DND-41 (cell line): ENCODE measurements around the gene RPS14.

ENCODE experiments used
- ATAC-seq: fragments of 200-7000 bp; cut with Tn5 transposase; 3 replicates; pipeline ENCODE4 v1.9.1; 2021; ENCODE audit warnings: low read depth; ENCODE audit not compliant: insufficient read depth
- DNase-seq: peaks from one replicate; pipeline ENCODE4 v3.0.0-alpha.2; 2020
- H2AFZ ChIP-seq: 2 replicates; pipeline ENCODE4 v1.6.0; 2012; ENCODE audit warnings: low read depth, low read length
- H3K27ac ChIP-seq: 2 replicates; pipeline ENCODE4 v1.5.1; 2012; ENCODE audit warnings: low read length, inconsistent platforms
- H3K27me3 ChIP-seq: fragments of 200-600 bp; sonication (generic); 2 replicates; pipeline ENCODE4 v1.6.0; 2012; ENCODE audit warnings: low read length, mild to moderate bottlenecking, inconsistent platforms; ENCODE audit not compliant: insufficient read depth, poor library complexity
- H3K36me3 ChIP-seq: 2 replicates; pipeline ENCODE4 v1.5.1; 2012; ENCODE audit warnings: low read length, inconsistent platforms; ENCODE audit not compliant: insufficient read depth
- H3K4me1 ChIP-seq: 2 replicates; pipeline ENCODE4 v1.5.1; 2012; ENCODE audit warnings: mild to moderate bottlenecking, low read length; ENCODE audit not compliant: insufficient read depth
- H3K4me2 ChIP-seq: 2 replicates; pipeline ENCODE4 v1.6.0; 2012; ENCODE audit warnings: mild to moderate bottlenecking, moderate library complexity, low read length, inconsistent platforms; ENCODE audit not compliant: insufficient read depth
- H3K4me3 ChIP-seq, 2 experiments: fragments of 200-600 bp in 1 of 2; shearing (Covaris generic) in 1 of 2; 2 replicates each; pipeline ENCODE4 v1.5.1; 2012 to 2016; ENCODE audit warnings: inconsistent platforms in 2 of 2, low read length in 2 of 2, mild to moderate bottlenecking in 2 of 2, low read depth in 1 of 2, moderate library complexity in 1 of 2
- H3K79me2 ChIP-seq: 2 replicates; pipeline ENCODE4 v1.6.0; 2012; ENCODE audit warnings: low read length, inconsistent platforms; ENCODE audit not compliant: insufficient read depth
- H3K9ac ChIP-seq: 2 replicates; pipeline ENCODE4 v1.6.0; 2012; ENCODE audit warnings: low read depth, mild to moderate bottlenecking, inconsistent platforms, low read length, moderate library complexity
- H3K9me3 ChIP-seq: 2 replicates; pipeline ENCODE4 v1.5.1; 2012; ENCODE audit warnings: low read length, moderate library complexity, mild to moderate bottlenecking, inconsistent platforms; ENCODE audit not compliant: insufficient read depth, severe bottlenecking
- H4K20me1 ChIP-seq: 2 replicates; pipeline ENCODE4 v1.6.0; 2012; ENCODE audit warnings: low read length; ENCODE audit not compliant: insufficient read depth
- EZH2 ChIP-seq: IDR thresholded peaks from 3 replicates; pipeline ENCODE4 v1.6.1; 2012; ENCODE audit warnings: borderline replicate concordance, low read depth, mild to moderate bottlenecking, moderate library complexity, low read length, inconsistent platforms; ENCODE audit not compliant: severe bottlenecking
- TF ChIP-seq, protein P1 (sequence below): IDR thresholded peaks from 2 replicates; pipeline ENCODE4 v1.5.1; 2012; ENCODE audit warnings: borderline replicate concordance, low read length, moderate library complexity, mild to moderate bottlenecking; ENCODE audit not compliant: poor library complexity, severe bottlenecking; ENCODE audit errors: extremely low read depth

RPS14 gene

DNA sequence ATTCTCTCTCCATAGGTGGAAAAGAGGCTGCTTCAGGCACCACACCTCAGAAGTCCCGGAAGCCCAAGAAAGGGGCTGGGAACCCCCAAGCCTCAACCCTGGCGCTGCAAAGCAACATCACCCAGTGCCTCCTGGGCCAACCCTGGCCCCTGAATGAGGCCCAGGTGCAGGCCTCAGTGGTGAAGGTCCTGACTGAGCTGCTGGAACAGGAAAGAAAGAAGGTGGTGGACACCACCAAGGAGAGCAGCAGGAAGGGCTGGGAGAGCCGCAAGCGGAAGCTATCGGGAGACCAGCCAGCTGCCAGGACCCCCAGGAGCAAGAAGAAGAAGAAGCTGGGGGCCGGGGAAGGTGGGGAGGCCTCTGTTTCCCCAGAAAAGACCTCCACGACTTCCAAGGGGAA lies 53.3 kb downstream of the RPS14 start:
- no peak overlapping the region for H2AFZ ChIP-seq
- no peaks in the 10 kb centered on the region for H3K79me2 ChIP-seq
- H3K4me3 ChIP-seq, result no peak overlapping the region
- no peak for DNase-seq
- H3K4me2 ChIP-seq, result no peak overlapping the region
- no peaks in the 10 kb centered on the region for H3K27me3 ChIP-seq
- H3K9ac ChIP-seq, result no peak overlapping the region
- H3K27ac ChIP-seq, result no peak overlapping the region
- no peak for TF ChIP-seq EZH2
- TF ChIP-seq, protein P1, sequence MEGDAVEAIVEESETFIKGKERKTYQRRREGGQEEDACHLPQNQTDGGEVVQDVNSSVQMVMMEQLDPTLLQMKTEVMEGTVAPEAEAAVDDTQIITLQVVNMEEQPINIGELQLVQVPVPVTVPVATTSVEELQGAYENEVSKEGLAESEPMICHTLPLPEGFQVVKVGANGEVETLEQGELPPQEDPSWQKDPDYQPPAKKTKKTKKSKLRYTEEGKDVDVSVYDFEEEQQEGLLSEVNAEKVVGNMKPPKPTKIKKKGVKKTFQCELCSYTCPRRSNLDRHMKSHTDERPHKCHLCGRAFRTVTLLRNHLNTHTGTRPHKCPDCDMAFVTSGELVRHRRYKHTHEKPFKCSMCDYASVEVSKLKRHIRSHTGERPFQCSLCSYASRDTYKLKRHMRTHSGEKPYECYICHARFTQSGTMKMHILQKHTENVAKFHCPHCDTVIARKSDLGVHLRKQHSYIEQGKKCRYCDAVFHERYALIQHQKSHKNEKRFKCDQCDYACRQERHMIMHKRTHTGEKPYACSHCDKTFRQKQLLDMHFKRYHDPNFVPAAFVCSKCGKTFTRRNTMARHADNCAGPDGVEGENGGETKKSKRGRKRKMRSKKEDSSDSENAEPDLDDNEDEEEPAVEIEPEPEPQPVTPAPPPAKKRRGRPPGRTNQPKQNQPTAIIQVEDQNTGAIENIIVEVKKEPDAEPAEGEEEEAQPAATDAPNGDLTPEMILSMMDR, result no peak
- no peak for ATAC-seq
- H3K9me3 ChIP-seq, result no peaks in the 10 kb centered on the region
- no peaks in the 10 kb centered on the region; the same call in 1 of the 2 replicates for H4K20me1 ChIP-seq
- H3K4me1 ChIP-seq, result no peaks in the 10 kb centered on the region
- peaks cover 94% of the 10 kb centered on the region for H3K36me3 ChIP-seq

DNA sequence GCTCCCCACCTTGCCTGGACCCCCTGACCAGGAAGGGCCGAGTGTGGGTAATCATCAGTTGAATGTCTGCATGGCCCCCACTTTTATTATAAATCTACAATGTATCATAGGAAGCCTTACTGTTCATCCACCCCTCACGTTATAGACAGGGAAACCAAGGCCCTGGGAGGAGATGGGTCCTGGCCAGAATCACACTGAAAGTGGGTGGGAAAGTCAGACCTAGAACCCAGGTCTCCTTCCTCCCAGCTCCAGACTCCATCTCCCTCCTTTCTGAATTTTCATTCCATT lies 53.9 kb downstream of the RPS14 start:
- H3K36me3 ChIP-seq, result peaks cover 94% of the 10 kb centered on the region
- H3K4me2 ChIP-seq, result no peak overlapping the region
- DNase-seq (no peak), ATAC-seq (no peak)
- H3K4me1 ChIP-seq, result no peaks in the 10 kb centered on the region
- H3K9me3 ChIP-seq, result no peaks in the 10 kb centered on the region
- no peaks in the 10 kb centered on the region for H3K79me2 ChIP-seq
- H3K27ac ChIP-seq, result no peak overlapping the region
- H3K9ac ChIP-seq, result no peak overlapping the region
- H3K27me3 ChIP-seq, result no peaks in the 10 kb centered on the region
- H4K20me1 ChIP-seq, result no peaks in the 10 kb centered on the region; the same call in 1 of the 2 replicates
- TF ChIP-seq EZH2, result no peak
- TF ChIP-seq, protein P1, result no peak
- H2AFZ ChIP-seq, result no peak overlapping the region
- H3K4me3 ChIP-seq, result no peak overlapping the region

DNA sequence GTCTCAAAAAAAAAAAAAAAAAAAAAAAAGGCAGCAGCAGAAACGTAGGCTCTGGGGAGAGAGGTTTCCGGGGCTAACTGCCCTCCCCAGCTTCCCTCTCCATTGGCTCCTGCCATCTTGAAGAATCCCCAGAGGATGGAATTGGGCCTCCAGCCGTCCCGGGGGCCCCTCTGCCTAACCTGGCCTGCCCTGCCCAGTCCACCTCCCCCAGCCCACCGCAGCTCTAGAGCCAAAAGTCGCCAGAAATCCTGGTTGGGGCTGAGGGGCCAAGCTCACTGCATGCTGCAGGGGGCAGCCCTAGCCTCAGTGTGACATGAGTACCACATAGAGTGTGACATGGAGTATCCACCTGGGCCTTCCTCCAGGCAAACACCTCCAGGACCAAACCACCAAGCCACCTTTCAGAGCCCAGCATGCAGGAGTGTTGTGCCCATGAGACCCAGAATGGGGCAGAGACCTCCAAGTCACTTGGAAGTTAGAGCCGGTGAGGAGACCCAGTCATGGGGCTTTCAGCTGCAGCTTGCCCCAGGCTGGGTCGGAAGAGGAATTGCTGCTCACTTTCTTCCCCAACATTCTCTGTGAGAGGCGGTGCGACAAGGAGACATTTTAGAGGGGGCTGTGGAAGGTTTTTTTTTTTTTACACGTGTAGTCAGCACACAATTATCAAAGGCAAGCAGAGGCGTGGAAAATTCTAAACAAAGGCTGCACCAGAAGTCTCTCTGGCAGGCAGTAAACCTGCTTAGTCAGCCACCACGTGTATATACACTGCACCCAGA lies 54.4 kb downstream of the RPS14 start:
- H3K4me2 ChIP-seq, result no peak overlapping the region
- peaks cover 93% of the 10 kb centered on the region for H3K36me3 ChIP-seq
- TF ChIP-seq, protein P1, result no peak
- no peak for TF ChIP-seq EZH2
- H3K27me3 ChIP-seq, result no peaks in the 10 kb centered on the region
- no peak overlapping the region for H2AFZ ChIP-seq
- ATAC-seq (no peak), DNase-seq (no peak)
- no peaks in the 10 kb centered on the region; the same call in 1 of the 2 replicates for H4K20me1 ChIP-seq
- H3K79me2 ChIP-seq, result no peaks in the 10 kb centered on the region
- H3K9ac ChIP-seq, result no peak overlapping the region
- no peaks in the 10 kb centered on the region for H3K4me1 ChIP-seq
- no peak overlapping the region for H3K27ac ChIP-seq
- H3K4me3 ChIP-seq, result no peak overlapping the region
- H3K9me3 ChIP-seq, result no peaks in the 10 kb centered on the region

DNA sequence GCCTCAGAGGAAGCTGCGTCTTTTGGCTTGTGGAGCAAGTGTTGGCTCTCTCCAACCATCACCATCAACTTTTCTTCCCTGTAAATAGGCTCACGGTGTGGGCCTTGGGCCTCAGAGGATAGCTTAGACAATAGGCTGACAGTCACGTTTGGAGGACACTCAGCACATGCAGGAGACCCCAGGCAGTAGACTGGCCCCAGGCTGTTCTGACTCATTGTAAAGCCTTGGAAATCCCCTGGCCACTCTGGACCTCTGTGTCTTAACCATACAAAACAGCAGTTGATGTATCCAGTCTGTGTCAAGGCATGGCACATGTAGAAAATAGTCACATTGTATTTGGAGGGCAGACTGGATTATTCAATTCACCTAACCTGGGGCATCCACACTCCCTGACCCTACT lies 55.4 kb downstream of the RPS14 start:
- TF ChIP-seq, protein P1, result no peak
- no peak for TF ChIP-seq EZH2
- no peak overlapping the region for H3K27ac ChIP-seq
- H3K79me2 ChIP-seq, result no peaks in the 10 kb centered on the region
- H3K4me1 ChIP-seq, result no peaks in the 10 kb centered on the region
- H4K20me1 ChIP-seq, result no peaks in the 10 kb centered on the region; the same call in 1 of the 2 replicates
- no peaks in the 10 kb centered on the region for H3K9me3 ChIP-seq
- H3K9ac ChIP-seq, result no peak overlapping the region
- no peak overlapping the region for H3K4me3 ChIP-seq
- H2AFZ ChIP-seq, result no peak overlapping the region
- H3K27me3 ChIP-seq, result no peaks in the 10 kb centered on the region
- H3K36me3 ChIP-seq, result peaks cover 94% of the 10 kb centered on the region
- no peak overlapping the region for H3K4me2 ChIP-seq
- no peak for ATAC-seq
- no peak for DNase-seq
